ENCODE results near the gene NHLRC4.

Gene NHLRC4

DNA sequence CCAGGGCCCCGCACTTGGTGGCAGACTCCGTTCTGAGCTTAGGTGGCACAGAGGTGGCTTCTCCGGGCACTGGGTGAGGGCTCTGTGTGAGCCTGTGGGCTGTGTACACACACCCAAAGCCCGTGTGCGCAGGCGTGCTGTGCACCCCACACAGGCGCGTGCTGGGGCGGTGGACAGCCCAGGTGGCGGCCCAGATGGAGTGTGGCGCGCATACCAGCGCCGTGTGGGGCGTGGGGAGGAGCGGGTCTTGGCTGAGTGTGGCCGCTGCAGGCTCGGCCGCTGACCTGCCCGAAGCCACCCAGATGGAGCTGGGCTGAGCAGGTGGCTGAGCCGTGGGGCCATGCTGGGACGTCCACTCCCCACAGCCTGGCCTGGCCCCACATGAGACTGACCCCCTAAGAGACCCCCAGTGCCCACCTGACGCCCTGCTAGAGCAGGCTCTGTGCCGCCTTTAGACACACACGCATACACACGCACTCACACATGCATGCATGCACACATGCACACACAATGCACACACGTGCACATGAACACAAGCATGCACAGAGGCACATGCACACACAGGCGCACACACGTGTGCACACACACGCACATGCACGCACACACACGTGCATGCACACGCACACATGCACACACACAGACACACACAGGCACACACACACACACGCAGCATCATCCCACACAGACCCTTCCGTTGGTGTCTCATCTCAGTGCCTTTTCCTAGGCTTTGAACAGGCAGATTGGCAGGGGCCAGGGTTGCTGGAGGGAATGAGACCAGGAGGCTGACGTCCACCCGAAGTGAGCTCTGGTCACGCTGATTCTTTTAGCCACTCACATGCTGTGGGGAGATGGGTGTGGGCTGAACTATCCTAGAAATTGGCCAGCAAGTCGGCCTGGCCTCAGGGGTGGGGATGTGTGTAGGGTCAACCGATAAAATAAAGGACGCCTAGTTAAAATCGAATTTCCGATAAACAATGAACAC, 4.6 kb upstream of the NHLRC4 start:
- no peak overlapping the region for H3K4me3 ChIP-seq (ENCODE audit: low read depth, low read length)

DNA sequence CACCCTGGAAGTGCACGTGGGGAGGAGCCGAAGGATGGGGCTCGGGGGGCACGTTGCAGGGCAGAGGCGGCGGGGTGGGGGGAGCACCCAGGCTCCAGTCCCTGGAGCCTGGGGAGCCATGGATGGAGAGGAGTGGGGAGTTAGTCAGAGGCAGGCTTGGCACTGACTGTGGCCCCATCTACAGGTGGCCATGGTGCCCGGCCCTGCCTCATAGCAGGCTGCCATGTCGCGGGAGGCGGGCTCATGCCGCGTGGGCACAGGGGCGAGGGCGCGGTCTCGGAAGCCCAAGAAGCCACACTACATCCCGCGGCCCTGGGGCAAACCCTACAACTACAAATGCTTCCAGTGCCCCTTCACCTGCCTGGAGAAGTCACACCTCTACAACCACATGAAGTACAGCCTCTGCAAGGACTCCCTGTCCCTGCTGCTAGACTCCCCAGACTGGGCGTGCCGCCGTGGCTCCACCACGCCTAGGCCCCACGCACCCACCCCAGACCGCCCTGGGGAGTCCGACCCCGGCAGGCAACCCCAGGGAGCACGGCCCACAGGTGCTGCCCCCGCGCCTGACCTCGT, 3.6 kb upstream of the NHLRC4 start:
- DNase-seq (ENCODE audit: low read depth): no peak
- no peak overlapping the region for H3K4me3 ChIP-seq (ENCODE audit: low read depth, low read length)

More for the DNA sequence above, 4.6 kb upstream of the NHLRC4 start:
- DNase-seq (ENCODE audit: low read depth): no peak

DNA sequence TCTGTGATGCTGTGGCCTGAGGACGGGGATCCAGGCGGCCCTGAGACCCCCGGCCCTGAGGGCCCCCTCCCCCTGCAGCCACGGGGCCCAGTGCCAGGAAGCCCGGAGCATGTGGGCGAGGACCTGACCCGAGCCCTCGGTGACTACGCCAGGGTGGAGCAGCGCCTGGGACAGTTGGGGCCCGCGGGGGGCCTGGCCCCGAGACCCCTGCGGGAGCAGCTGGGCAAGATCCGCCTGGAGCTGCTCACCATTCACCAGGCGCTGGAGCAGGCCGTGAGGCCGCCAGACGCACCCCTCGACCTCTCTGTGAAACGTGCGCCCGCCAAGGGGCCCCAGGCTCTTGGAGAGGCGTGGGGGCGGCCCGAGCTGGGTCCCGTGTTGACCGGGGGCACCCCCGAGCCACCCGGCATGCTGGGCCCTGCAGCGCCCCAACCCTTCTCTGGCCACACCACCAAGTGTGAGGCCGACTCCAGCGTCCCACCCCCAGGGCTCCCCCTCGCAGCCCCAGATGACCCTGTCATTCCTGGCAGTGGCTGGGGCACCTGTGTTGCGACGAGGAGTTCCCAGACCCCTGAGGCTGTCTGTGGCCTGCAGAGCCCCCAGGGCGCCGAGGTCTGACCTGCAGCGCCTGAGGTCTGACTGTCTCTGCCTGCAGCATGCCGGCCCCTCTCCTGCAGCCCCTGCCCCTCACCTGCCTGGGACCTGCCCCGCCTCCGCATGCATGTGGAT, 2.0 kb upstream of the NHLRC4 start:
- no peak overlapping the region for H3K4me3 ChIP-seq (ENCODE audit: low read depth, low read length)
- DNase-seq (ENCODE audit: low read depth): no peak

DNA sequence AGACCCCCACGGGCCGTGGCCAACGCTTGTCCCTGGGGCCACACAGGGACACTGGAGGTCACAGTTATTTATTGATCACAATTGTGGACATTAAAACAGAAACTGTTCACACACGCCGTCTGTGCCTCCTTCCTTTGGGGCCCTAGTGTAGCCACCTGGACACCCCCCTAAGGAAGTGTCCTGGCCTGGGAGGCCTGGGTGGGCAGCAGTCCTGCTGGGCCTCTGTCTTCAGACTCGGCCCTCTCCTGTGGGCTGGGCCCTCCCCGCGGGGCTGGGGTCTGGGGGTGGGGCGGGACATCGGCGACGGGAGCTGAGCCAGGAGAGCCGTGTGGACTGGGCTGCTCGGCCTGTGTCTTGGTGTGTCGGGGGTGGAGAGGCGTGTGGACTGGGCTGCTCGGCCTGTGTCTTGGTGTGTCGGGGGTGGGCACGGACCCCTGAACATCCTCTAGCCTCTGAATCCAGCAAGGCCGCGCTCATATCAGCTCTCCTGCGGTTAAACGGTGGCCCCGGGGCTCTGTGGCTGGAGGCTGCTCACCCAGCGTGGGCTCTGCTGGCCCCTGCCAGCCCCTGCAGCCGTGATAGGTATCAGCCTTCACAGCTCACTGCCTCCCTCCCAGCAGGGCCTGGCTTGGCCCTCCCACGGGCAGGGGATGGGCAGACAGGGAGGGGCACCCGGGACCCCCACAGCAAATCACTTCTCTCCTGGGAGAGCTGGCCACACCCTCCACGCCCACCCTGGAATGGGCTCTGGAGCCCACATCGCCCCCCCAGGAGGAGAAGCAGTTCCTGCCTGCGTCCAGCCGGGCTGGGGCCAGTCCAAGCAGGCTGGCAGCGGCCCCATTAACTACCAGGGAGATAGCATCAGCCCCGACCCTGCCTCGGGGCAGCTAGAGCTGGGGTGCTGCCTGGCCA, 1.1 kb upstream of the NHLRC4 start:
- no peak for DNase-seq (ENCODE audit: low read depth)
- no peak overlapping the region for H3K4me3 ChIP-seq (ENCODE audit: low read depth, low read length)

DNA sequence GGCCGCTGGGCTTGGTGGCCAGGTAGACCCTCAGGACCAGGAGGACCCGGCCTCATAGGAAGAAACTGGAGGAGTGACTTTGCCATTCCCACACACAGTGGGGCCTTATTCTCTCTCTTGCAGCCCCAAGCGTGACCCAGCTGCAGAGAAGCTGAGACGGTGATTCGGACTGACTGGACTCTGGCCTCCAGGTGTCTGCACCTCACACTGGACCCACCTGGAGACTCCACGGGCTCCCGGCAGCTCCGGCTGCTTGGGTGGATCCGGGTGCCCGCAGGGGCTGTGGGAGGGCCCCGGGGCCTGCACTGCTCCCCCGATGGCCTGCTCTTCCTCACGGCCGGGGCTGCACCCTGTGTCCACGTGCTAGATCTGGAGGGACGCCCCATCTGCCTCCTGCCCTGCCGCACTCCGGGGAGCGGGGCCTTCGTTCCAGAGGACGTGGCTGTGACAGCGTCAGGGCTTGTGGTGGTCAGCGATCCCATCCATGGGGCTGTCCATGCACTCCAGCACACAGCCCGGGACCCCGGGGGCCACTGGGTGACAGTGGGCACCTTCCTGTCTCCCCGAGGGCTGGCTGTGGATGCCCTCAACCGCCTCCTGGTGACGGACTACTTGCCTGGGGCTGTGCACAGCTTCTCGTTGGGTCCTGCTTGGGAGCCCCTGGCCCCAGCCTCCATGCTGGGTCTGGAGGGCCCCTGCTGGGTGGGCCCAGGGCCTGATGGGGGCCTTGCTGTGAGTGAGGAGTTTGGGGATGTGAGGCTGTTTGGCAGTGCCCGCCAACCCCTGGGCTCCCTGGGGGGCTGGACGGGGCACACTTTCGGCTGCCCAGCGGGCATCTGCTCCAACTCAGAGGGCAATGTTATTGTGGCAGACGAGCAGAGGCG, 810 bp downstream of the NHLRC4 start:
- no peak overlapping the region for H3K4me3 ChIP-seq (ENCODE audit: low read depth, low read length)

GRCh38 chr16:568401-569258, 1.8 kb downstream of the NHLRC4 start:
- DNase-seq (ENCODE audit: low read depth): no peak

More for the DNA sequence above, 810 bp downstream of the NHLRC4 start:
- no peak for DNase-seq (ENCODE audit: low read depth)

GRCh38 chr16:569445-570254, 2.8 kb downstream of the NHLRC4 start, which contains the start of gene PIGQ:
TSS of gene PIGQ (plus strand) at chr16:569968. CDS start at chr16:574075, 4,107 bp downstream.
- peak within 1 kb of the TSS; percentile 91 for H3K4me3 ChIP-seq (ENCODE audit: low read depth, low read length)
- no peak for DNase-seq (ENCODE audit: low read depth)

More at GRCh38 chr16:568401-569258, 1.8 kb downstream of the NHLRC4 start:
- peak overlapping the region; percentile 91 for H3K4me3 ChIP-seq (ENCODE audit: low read depth, low read length)

- no peak for DNase-seq (ENCODE audit: low read depth)
- H3K4me3 ChIP-seq (ENCODE audit: low read depth, low read length): no peak overlapping the region
Measured at GRCh38 chr16:572865-573650, 6.3 kb downstream of the NHLRC4 start.

GRCh38 chr16:574021-574760, 7.4 kb downstream of the NHLRC4 start:
- no peak overlapping the region for H3K4me3 ChIP-seq (ENCODE audit: low read depth, low read length)
- DNase-seq (ENCODE audit: low read depth): no peak

DNA sequence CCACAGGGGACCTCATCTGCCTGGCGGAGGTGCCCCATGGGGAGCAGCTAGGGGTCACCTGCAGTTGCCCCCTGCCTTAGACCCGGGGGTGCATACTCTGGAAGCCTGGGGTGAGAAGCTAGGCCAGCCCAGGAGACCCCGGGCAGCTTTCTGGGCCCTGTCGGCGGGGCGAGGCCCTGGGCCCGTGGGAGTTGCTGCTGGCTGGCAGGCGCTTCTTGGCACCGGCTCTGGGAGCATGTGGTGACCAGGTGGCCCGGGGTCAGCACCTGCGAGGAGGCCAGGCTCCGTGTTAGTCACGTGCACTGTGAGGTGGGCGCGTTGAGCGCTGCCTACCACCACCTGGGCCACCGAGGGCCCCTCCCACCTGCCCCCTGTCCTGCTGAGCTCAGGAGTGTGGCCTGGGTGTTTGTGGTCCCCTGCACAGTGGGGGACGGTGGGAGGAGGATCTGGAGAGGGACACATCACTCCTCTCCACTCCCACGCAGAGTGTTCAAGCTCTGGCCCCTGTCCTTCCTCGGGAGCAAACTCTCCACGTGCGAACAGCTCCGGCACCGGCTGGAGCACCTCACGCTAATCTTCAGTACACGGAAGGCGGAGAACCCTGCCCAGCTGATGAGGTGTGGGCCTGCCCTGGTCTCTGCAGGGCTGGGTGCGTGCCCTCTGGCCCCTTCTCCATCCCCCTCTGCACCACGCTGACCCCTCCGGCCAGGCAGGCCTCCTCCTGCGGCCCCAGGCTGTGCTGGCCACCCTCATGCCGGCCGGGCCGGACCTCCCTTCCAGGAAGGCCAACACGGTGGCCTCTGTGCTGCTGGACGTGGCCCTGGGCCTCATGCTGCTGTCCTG, 8.8 kb downstream of the NHLRC4 start:
- H3K4me3 ChIP-seq (ENCODE audit: low read depth, low read length): no peak overlapping the region
- DNase-seq (ENCODE audit: low read depth): no peak

- no peak for DNase-seq (ENCODE audit: low read depth)
- H3K4me3 ChIP-seq (ENCODE audit: low read depth, low read length): no peak overlapping the region
Measured at GRCh38 chr16:576197-576822, 9.5 kb downstream of the NHLRC4 start.

DNA sequence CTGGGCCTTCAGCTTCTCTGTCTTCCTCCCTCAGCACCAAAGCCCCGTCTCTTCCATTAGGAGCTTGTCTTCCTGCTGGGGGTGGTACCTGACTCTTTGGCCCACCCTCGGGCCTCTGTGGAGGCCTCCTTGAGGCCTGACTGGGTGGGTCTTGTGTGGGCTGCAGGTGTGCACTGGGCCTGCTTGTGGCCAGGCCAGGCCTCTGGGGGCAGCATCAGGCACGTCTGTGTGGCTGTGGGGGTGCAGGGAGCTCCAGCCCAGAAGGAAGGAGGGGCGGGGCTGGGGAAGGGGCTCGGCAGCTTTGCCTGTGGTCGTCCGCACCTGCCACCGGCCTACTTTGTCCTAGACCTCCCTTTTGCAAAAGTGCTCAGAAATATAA, 10.0 kb downstream of the NHLRC4 start:
- no peak for DNase-seq (ENCODE audit: low read depth)
- H3K4me3 ChIP-seq (ENCODE audit: low read depth, low read length): no peak overlapping the region

DNA sequence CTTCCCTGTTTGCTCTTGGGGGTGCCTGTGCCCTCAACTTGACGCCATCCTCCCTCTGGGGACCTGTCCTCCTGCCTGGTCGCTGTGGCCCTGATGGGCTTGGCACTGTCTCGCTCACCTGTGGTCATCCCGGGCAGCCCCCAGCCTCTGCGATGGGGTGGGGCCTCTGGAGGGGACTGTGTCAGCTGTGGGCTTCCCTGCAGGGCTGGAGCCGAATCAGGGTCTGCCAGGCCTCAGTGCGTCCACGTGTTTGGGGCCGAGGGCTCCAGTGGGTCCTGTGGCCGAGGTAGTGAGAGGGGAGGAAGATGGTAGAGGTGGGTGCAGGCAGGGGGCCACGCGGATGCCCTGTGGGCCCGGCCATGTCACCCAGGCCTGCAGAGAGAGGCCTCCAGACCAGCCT, 11.0 kb downstream of the NHLRC4 start:
- DNase-seq (ENCODE audit: low read depth): no peak
- H3K4me3 ChIP-seq (ENCODE audit: low read depth, low read length): no peak overlapping the region

Data from skeletal muscle cell (primary cell).